DND-41 (cell line): ENCODE data around the gene LEMD1.

ENCODE experiments used
- CTCF ChIP-seq: IDR thresholded peaks from 2 replicates; pipeline ENCODE4 v1.5.1; 2012; ENCODE audit warnings: borderline replicate concordance, low read length, moderate library complexity, mild to moderate bottlenecking; ENCODE audit not compliant: poor library complexity, severe bottlenecking; ENCODE audit errors: extremely low read depth
- EZH2 ChIP-seq: IDR thresholded peaks from 3 replicates; pipeline ENCODE4 v1.6.1; 2012; ENCODE audit warnings: borderline replicate concordance, low read depth, mild to moderate bottlenecking, moderate library complexity, low read length, inconsistent platforms; ENCODE audit not compliant: severe bottlenecking

- TF ChIP-seq EZH2 (no peak), CTCF (no peak)
These were observed 26.8 kb upstream of the LEMD1 start for GRCh38 chr1:205448540-205449253.
